Panc1 (cell line): ENCODE measurements around the gene OR52N4.

Source experiments
- POLR2AphosphoS5 ChIP-seq: IDR thresholded peaks from 2 replicates; pipeline ENCODE4 v1.6.1; 2012; ENCODE audit warnings: mild to moderate bottlenecking, low read depth, low read length, moderate library complexity
- TF ChIP-seq, protein P1 (sequence below): fragments of 450-650 bp; IDR thresholded peaks from 2 replicates; pipeline ENCODE4 v1.5.1; 2017; ENCODE audit warnings: mild to moderate bottlenecking

GRCh38 chr11:5791165-5791564, 37.1 kb downstream of the OR52N4 start, which contains the start of gene OR52N1:
- TF ChIP-seq, protein P1, sequence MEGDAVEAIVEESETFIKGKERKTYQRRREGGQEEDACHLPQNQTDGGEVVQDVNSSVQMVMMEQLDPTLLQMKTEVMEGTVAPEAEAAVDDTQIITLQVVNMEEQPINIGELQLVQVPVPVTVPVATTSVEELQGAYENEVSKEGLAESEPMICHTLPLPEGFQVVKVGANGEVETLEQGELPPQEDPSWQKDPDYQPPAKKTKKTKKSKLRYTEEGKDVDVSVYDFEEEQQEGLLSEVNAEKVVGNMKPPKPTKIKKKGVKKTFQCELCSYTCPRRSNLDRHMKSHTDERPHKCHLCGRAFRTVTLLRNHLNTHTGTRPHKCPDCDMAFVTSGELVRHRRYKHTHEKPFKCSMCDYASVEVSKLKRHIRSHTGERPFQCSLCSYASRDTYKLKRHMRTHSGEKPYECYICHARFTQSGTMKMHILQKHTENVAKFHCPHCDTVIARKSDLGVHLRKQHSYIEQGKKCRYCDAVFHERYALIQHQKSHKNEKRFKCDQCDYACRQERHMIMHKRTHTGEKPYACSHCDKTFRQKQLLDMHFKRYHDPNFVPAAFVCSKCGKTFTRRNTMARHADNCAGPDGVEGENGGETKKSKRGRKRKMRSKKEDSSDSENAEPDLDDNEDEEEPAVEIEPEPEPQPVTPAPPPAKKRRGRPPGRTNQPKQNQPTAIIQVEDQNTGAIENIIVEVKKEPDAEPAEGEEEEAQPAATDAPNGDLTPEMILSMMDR = no peak
- TF ChIP-seq POLR2AphosphoS5 = no peak
